Measurements from ENCODE around the gene RPS18. TPM values are rescaled to one million over a fixed set of nuclear protein-coding genes. Genes with fewer than 3 reads are reported as not detected.

The RPS18 gene
- total and polyA plus RNA-seq, 2 of the 13 experiments (the other 11 are each of a cell fraction or from before 2014, with no cell fraction given): 3,896 to 5,806 TPM

DNA sequence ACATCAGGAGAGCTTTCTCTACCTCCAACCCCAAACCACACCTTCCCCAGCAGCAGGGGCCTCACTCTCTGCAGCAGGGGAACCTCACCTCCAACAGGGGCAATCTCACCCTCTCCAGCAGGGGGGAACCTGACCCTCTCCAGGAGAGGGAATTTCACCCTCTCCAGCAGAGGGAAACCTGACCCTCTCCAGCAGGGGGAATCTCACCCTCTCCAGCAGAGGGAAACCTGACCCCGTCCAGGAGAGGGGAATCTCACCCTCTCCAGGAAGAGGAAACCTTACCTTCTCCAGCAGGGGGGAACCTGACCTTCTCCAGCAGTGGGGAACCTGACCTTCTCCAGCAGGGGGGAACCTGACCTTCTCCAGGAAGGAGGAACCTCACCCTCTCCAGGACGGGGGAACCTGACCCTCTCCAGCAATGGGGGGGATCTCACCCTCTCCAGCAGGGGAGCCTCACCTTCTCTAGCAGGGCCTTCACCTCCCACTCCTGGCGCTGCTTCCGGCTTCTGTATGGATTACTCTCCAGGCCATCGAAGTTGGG is 8.2 kb downstream of the RPS18 start (continued):
- TF ChIP-seq, protein P1, sequence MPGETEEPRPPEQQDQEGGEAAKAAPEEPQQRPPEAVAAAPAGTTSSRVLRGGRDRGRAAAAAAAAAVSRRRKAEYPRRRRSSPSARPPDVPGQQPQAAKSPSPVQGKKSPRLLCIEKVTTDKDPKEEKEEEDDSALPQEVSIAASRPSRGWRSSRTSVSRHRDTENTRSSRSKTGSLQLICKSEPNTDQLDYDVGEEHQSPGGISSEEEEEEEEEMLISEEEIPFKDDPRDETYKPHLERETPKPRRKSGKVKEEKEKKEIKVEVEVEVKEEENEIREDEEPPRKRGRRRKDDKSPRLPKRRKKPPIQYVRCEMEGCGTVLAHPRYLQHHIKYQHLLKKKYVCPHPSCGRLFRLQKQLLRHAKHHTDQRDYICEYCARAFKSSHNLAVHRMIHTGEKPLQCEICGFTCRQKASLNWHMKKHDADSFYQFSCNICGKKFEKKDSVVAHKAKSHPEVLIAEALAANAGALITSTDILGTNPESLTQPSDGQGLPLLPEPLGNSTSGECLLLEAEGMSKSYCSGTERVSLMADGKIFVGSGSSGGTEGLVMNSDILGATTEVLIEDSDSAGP (CRISPR knock-in tag; IDR thresholded peaks at IDR 0.05; ENCODE audit: borderline replicate concordance): peak; percentile 33; the same call in 1 of the 2 replicates
- TF ChIP-seq BCL6 (CRISPR knock-in tag; IDR thresholded peaks at IDR 0.05) (0 out of 2 replicates have a peak, but pooled peaks have one; percentile 22), ZNF317 (CRISPR knock-in tag; IDR thresholded peaks at IDR 0.05) (no peak), SNRNP70 (IDR thresholded peaks at IDR 0.05; ENCODE audit: low read depth, low read length) (no peak), RXRA (CRISPR knock-in tag; IDR thresholded peaks at IDR 0.05) (no peak; the same call in 1 of the 2 replicates), FOXK1 (CRISPR knock-in tag; IDR thresholded peaks at IDR 0.05; ENCODE audit: borderline replicate concordance, low read depth) (no peak), ZNF431 (CRISPR knock-in tag; IDR thresholded peaks at IDR 0.05; ENCODE audit: borderline replicate concordance, low read depth) (no peak), ZNF329 (CRISPR knock-in tag; IDR thresholded peaks at IDR 0.05; ENCODE audit: low read depth) (no peak), JUND (CRISPR knock-in tag; IDR thresholded peaks at IDR 0.05) (no peak)
- TF ChIP-seq, protein P2, sequence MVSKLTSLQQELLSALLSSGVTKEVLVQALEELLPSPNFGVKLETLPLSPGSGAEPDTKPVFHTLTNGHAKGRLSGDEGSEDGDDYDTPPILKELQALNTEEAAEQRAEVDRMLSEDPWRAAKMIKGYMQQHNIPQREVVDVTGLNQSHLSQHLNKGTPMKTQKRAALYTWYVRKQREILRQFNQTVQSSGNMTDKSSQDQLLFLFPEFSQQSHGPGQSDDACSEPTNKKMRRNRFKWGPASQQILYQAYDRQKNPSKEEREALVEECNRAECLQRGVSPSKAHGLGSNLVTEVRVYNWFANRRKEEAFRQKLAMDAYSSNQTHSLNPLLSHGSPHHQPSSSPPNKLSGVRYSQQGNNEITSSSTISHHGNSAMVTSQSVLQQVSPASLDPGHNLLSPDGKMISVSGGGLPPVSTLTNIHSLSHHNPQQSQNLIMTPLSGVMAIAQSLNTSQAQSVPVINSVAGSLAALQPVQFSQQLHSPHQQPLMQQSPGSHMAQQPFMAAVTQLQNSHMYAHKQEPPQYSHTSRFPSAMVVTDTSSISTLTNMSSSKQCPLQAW (CRISPR knock-in tag; IDR thresholded peaks at IDR 0.05): peak; percentile 72
- TF ChIP-seq, protein P3, sequence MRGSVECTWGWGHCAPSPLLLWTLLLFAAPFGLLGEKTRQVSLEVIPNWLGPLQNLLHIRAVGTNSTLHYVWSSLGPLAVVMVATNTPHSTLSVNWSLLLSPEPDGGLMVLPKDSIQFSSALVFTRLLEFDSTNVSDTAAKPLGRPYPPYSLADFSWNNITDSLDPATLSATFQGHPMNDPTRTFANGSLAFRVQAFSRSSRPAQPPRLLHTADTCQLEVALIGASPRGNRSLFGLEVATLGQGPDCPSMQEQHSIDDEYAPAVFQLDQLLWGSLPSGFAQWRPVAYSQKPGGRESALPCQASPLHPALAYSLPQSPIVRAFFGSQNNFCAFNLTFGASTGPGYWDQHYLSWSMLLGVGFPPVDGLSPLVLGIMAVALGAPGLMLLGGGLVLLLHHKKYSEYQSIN (CRISPR knock-in tag; IDR thresholded peaks at IDR 0.05; ENCODE audit: borderline replicate concordance): no peak

Measured in HepG2 (cell line).